ENCODE data around the gene ASB6.

GRCh38 chr9:129687391-129687790 lies 45.4 kb upstream of the ASB6 start:
- TF ChIP-seq, protein P1, sequence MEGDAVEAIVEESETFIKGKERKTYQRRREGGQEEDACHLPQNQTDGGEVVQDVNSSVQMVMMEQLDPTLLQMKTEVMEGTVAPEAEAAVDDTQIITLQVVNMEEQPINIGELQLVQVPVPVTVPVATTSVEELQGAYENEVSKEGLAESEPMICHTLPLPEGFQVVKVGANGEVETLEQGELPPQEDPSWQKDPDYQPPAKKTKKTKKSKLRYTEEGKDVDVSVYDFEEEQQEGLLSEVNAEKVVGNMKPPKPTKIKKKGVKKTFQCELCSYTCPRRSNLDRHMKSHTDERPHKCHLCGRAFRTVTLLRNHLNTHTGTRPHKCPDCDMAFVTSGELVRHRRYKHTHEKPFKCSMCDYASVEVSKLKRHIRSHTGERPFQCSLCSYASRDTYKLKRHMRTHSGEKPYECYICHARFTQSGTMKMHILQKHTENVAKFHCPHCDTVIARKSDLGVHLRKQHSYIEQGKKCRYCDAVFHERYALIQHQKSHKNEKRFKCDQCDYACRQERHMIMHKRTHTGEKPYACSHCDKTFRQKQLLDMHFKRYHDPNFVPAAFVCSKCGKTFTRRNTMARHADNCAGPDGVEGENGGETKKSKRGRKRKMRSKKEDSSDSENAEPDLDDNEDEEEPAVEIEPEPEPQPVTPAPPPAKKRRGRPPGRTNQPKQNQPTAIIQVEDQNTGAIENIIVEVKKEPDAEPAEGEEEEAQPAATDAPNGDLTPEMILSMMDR (IDR thresholded peaks at IDR 0.05), result no peak
- no peak for TF ChIP-seq EZH2 (IDR thresholded peaks at IDR 0.05; ENCODE audit: borderline replicate concordance, insufficient read depth, low read depth, low read length, poor library complexity, severe bottlenecking)
